Cardiac fibroblast (primary cell): ENCODE data around the gene BBLN.

Experiments used
- DNase-seq, 2 donors: peaks; one replicate each; pipeline versions ENCODE4 v3.0.0 to v3.0.0-alpha.2; 2010; ENCODE audit warnings: low read depth in 2 of 2
- H3K4me3 ChIP-seq, 2 donors: replicated peaks in 1 of 2; 1 replicate in 1 of 2; 2 replicates in 1 of 2; pipeline ENCODE4 v1.5.1; 2011; ENCODE audit warnings: low read depth in 2 of 2, low read length in 2 of 2, mild to moderate bottlenecking in 2 of 2, moderate library complexity in 1 of 2
- CTCF ChIP-seq: IDR thresholded peaks from one replicate; pipeline ENCODE4 v1.5.1; 2011; ENCODE audit warnings: low read depth, mild to moderate bottlenecking, low read length, inconsistent platforms

Gene BBLN

DNA sequence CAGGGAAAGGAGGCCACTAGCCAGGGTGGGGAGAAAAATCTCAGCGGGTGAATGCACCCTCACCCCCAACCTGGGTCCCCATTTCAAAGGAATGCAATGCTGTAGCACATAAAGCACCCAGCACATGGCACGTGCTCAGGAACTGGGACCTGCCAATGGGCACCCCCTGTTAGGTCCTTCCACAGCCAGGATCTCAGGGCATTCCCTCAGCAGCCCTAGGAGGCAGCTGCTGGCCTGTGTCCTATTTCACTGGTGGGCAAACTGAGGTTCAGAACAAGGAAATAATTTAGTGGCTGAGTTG, 51.9 kb downstream of the BBLN start:
- no peak for DNase-seq
- H3K4me3 ChIP-seq: no peak overlapping the region
- TF ChIP-seq CTCF: no peak
